ENCODE measurements around the gene IL19.

IL19 gene

GRCh38 chr1:206770531-206771337 is at the start of gene IL19:
Gene IL19 (plus strand): TSS chr1:206770773. CDS start chr1:206836663, 65,890 bp downstream.
- no peak for DNase-seq (ENCODE audit: low read depth, low spot score)

- DNase-seq (ENCODE audit: low read depth, low spot score): no peak
Observed at GRCh38 chr1:206721454-206721853, 49.1 kb upstream of the IL19 start.

- no peak for DNase-seq (ENCODE audit: low read depth, low spot score)
Observed at GRCh38 chr1:206722751-206723461, 47.7 kb upstream of the IL19 start.

- no peak for DNase-seq (ENCODE audit: low read depth, low spot score)
Observed at GRCh38 chr1:206723462-206723804, 47.1 kb upstream of the IL19 start.

GRCh38 chr1:206723805-206724472 is 46.6 kb upstream of the IL19 start:
- DNase-seq (ENCODE audit: low read depth, low spot score): no peak

- DNase-seq (ENCODE audit: low read depth, low spot score): no peak
Observed at GRCh38 chr1:206725109-206725963, 45.2 kb upstream of the IL19 start.

GRCh38 chr1:206727981-206728696 is 42.4 kb upstream of the IL19 start:
- DNase-seq (ENCODE audit: low read depth, low spot score): no peak

GRCh38 chr1:206728697-206728987 is 41.9 kb upstream of the IL19 start:
- DNase-seq (ENCODE audit: low read depth, low spot score): no peak

GRCh38 chr1:206729050-206729449 is 41.5 kb upstream of the IL19 start:
- no peak for DNase-seq (ENCODE audit: low read depth, low spot score)

- DNase-seq (ENCODE audit: low read depth, low spot score): no peak
Observed at GRCh38 chr1:206729507-206729906, 41.1 kb upstream of the IL19 start.

- DNase-seq (ENCODE audit: low read depth, low spot score): no peak
Observed at GRCh38 chr1:206732508-206732907, 38.1 kb upstream of the IL19 start.

GRCh38 chr1:206732992-206733391 is 37.6 kb upstream of the IL19 start:
- no peak for DNase-seq (ENCODE audit: low read depth, low spot score)

GRCh38 chr1:206734499-206735142 is 36.0 kb upstream of the IL19 start:
- DNase-seq (ENCODE audit: low read depth, low spot score): peak; percentile 52

- no peak for DNase-seq (ENCODE audit: low read depth, low spot score)
Observed at GRCh38 chr1:206735553-206736031, 35.0 kb upstream of the IL19 start.

- no peak for DNase-seq (ENCODE audit: low read depth, low spot score)
Observed at GRCh38 chr1:206736878-206737728, 33.5 kb upstream of the IL19 start.

GRCh38 chr1:206737729-206738201 is 32.8 kb upstream of the IL19 start:
- DNase-seq (ENCODE audit: low read depth, low spot score): no peak

GRCh38 chr1:206738370-206739366 is 31.9 kb upstream of the IL19 start:
- no peak for DNase-seq (ENCODE audit: low read depth, low spot score)

GRCh38 chr1:206739411-206740076 is 31.0 kb upstream of the IL19 start:
- no peak for DNase-seq (ENCODE audit: low read depth, low spot score)
